ENCODE data around the gene VCAN.
"Not testable (repeated sequence)": the region's sequence is repeated elsewhere in the genome, so short reads cannot be mapped to it uniquely, and the experiment has no call there.

VCAN gene

DNA sequence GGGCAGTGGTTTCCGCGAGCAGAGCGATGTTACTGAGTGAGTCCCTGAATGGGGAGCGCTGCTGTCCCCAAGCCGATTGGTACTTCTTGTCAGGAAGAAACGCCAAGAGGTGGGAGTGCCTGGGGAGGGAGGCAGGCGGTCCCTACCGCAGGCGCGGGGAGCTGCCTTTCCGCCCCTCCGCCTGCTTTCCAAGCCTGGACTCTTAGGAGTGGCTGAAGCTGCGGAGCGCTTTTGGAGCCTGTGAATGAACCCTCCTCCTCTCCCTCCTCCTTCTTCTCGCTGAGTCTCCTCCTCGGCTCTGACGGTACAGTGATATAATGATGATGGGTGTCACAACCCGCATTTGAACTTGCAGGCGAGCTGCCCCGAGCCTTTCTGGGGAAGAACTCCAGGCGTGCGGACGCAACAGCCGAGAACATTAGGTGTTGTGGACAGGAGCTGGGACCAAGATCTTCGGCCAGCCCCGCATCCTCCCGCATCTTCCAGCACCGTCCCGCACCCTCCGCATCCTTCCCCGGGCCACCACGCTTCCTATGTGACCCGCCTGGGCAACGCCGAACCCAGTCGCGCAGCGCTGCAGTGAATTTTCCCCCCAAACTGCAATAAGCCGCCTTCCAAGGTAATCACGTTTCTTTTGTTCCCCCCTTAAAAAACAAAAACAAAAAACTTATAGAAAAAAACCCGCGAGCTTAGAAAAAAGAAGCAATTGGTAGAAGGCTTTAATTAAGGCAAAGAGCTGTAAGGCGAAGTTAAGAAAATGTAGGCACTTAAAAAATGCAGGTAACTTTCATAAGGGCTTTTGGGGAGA, at the start of gene VCAN:
Gene VCAN (plus strand): TSS at position 340 of the 808 bp plus-strand sequence. CDS start 11,775 bp downstream, outside the sequence.
- DNase-seq (ENCODE audit: low read depth in 2 of 2): no peak

DNA sequence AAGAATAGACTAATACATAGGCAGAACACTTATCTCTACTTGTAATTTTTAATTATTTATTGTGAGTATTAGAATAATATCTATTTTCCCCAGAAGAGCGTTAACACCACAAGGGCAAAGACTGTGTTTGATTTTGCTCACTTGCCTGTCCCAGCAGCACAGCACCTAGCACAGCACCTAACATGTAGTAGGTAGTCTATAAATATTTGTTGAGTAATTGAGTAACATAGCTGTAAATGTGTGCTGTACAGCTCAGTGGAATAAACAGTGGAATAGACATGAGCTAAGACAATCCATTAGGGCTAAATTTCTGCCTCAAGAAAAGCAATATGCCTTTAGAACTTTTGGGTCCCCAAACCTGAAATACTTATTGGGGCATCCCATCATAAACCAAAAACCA, 49.3 kb upstream of the VCAN start:
- no peak for DNase-seq (ENCODE audit: low read depth in 2 of 2)

DNA sequence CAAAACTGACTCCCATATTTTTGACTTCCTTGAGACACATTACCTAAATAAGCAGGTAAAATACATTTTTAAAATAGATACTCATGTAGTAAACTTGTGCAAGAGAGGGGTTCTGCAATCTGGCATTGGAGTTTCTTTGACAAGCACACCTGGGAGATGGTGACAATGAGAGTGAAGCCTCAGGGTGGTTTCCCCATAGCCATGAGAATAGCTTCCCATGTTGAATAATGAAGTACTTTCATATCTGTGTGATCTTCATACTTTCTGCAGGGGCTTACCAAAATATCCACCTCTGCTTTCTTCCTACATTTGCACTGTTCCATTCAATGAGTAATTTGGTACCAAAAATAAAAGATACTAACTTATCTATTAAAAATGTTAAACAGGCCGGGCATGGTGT, 44.7 kb upstream of the VCAN start:
- DNase-seq (ENCODE audit: low read depth in 2 of 2): no peak

GRCh38 chr5:83428126-83428525, 43.4 kb upstream of the VCAN start:
- no peak for DNase-seq (ENCODE audit: low read depth in 2 of 2)

GRCh38 chr5:83428890-83429289, 42.7 kb upstream of the VCAN start:
- DNase-seq (ENCODE audit: low read depth in 2 of 2): no peak

DNA sequence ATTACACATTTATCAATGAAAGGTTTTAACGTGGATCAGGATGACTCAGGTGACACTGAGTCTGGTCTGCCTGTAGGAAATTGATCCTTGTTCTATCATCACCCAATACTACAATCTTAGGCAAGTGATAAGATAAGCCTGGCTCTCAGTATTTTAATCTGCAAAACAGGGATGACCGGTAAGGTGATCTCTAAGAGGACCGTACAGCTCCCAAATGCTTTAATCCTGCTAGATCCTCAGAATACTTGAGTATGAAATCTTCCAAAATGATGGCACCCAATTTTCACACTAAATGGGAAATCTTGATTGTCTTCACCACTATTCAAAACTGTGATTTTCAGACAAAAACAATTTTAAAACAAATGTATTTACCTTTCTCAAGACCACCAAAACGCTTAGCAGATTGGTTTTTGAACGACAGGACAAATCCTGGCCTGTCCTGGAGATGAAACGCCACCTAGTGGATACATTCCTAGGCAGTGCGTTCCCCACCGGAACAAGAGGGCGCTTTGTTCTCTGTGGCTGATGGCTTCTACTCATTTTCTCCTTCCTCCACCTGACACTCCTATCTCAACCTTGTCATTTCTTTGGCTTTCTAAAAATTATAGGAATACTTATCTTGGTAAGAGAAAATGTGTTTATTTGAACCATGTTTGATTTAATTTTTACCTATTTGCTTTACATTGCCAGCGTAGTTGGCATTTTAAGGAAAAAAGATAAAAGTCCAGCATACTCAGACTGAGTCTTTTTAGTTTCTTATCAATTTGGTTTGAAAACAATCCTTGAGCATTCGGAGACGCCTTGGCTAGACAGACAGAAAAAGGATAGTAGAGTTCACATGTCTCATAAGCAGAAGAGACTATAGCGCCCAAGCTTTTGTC, 41.2 kb upstream of the VCAN start:
- no peak for DNase-seq (ENCODE audit: low read depth in 2 of 2)

GRCh38 chr5:83433891-83434290, 37.7 kb upstream of the VCAN start:
- DNase-seq (ENCODE audit: low read depth in 2 of 2): no peak

DNA sequence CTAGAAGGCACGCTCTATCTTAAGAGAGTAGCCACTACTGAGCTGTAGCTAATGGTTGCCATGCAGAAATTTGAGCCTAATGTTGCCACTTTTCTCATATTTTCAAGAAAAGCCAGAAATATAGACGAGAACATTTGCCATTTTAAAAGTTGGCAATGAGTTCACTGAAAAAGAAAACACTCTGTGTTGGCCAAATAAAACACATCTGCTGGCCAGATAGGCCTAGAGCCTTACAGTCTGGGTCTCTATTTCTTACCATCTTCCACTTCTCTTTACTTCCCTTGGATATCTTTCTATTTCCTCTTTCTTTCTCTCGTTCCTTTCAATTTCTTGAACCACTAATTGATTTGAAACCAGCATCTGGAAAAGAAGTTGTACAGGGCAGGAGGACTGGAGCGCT, 36.6 kb upstream of the VCAN start:
- DNase-seq (ENCODE audit: low read depth in 2 of 2): no peak

- no peak for DNase-seq (ENCODE audit: low read depth in 2 of 2)
Observed at GRCh38 chr5:83436276-83436675, 35.3 kb upstream of the VCAN start.

GRCh38 chr5:83437697-83438096, 33.8 kb upstream of the VCAN start:
- DNase-seq (ENCODE audit: low read depth in 2 of 2): not testable (repeated sequence)

GRCh38 chr5:83440826-83441225, 30.7 kb upstream of the VCAN start:
- no peak for DNase-seq (ENCODE audit: low read depth in 2 of 2)

GRCh38 chr5:83441747-83442146, 29.8 kb upstream of the VCAN start:
- DNase-seq (ENCODE audit: low read depth in 2 of 2): no peak

DNA sequence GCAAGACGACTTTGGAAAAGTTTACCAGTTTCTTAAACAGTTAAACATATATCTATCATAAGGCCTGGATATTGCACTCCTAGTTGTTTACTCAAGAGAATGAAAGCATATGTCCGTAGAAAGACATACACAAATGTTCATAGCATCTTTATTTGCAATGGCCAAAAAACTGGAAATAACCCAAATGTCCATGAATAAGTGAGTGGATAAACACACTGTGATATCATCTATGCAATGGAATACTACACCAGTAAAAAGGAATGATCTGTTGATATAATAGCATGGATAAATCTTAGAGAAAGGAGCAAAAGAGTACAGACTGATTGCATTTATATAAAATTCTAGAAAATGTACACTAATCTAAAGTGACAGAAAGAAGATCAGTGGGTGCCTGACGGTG, 28.0 kb upstream of the VCAN start:
- DNase-seq (ENCODE audit: low read depth in 2 of 2): no peak

DNA sequence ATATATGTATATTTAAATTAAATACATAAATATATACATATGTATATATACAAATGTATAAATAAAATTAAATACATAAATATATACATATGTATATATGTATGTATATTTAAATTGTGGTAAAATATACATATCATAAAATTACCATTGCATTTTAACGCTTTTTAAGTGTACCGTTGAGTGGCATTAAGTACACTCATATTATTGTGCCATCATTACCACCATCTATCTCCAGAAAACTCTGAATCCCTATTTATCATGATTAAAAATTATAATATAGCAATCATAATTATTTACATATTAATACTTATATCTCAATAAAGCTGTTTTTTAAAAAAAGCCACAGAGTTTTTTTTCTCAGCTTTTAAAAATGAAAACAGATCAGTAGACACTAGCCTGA, 27.1 kb upstream of the VCAN start:
- no peak for DNase-seq (ENCODE audit: low read depth in 2 of 2)

DNA sequence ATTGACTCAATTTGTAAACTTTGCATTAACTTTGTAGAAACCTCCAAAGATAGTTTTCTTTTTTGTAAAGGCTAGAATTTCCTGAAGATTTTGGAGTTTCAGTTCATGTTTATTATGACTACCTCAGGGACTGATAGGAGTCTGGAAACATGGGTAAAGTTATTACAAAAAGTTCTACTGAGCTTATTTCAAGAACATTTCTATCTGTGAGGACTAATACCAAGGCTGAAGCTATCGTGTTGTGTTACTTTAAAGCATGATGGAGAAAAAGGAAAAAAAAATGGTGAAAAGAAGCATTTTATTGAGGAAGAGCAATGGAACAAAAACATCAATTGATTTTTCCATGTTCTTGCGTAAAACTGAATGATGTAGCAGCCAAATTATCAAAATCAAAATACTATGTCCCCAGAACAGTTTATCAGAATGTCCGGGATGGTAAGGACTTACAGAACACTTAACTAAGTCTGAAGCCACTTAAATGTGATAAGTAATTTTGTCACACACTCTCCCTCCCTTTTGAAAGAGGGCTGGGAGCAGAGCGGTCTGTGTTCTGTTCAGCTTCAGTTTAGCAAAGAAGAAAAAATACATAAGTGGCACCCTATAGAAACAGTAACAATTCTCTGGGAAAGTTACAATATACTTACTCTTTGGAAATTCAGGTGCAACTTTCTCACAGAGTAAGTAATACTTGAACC, 25.1 kb upstream of the VCAN start:
- no peak for DNase-seq (ENCODE audit: low read depth in 2 of 2)

DNA sequence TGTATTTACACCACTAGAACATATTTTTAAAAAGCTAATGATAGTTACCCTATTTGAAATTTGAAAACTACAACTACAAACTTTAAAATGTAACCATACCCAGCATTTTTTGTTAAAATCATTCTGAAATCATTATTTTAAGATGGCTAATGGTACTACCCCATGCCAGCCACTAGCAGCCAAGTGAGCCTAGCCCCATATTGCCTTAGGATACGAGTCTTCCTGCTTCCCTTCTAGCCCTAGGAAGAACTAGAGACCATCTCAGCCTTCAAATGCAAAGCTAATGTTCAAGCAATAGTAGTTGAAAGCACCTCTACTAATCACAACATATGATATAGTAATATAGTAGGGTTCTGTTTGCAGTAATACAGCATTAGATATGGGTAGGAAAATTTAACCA, 24.0 kb upstream of the VCAN start:
- no peak for DNase-seq (ENCODE audit: low read depth in 2 of 2)

GRCh38 chr5:83450183-83450966, 21.2 kb upstream of the VCAN start:
- DNase-seq (ENCODE audit: low read depth in 2 of 2): no peak

- DNase-seq (ENCODE audit: low read depth in 2 of 2): no peak
Observed at GRCh38 chr5:83450967-83451248, 20.6 kb upstream of the VCAN start.

- no peak for DNase-seq (ENCODE audit: low read depth in 2 of 2)
Observed at GRCh38 chr5:83451955-83452354, 19.6 kb upstream of the VCAN start.

- no peak for DNase-seq (ENCODE audit: low read depth in 2 of 2)
Observed at GRCh38 chr5:83453937-83454336, 17.6 kb upstream of the VCAN start.

GRCh38 chr5:83464261-83464660, 7.3 kb upstream of the VCAN start:
- no peak for DNase-seq (ENCODE audit: low read depth in 2 of 2)
